K562 (cell line): ENCODE measurements around the gene ZNHIT2. TPM values are rescaled to one million over a fixed set of nuclear protein-coding genes. Genes with fewer than 3 reads are reported as not detected.

ENCODE experiments used
- AFF1 ChIP-seq, 2 experiments: fragments of 450-650 bp; IDR thresholded peaks; 2 replicates each; pipeline ENCODE4 v1.6.1; 2018; ENCODE audit warnings: mild to moderate bottlenecking in 2 of 2, low read depth in 1 of 2; ENCODE audit not compliant: partially characterized antibody in 2 of 2
- ATF4 ChIP-seq: fragments of 450-650 bp; formaldehyde crosslinking; IDR thresholded peaks from 2 replicates; pipeline ENCODE4 v1.4.0; 2022; ENCODE audit warnings: mild to moderate bottlenecking, moderate library complexity
- C11orf30 ChIP-seq: fragments of 450-650 bp; IDR thresholded peaks from 2 replicates; pipeline ENCODE4 v1.6.1; 2016; ENCODE audit warnings: low read depth, mild to moderate bottlenecking
- CEBPG ChIP-seq, 3 experiments: fragments of 200-800 bp in 1 of 3; sonication (Bioruptor generic) in 1 of 3; sonication (generic) in 1 of 3; formaldehyde crosslinking in 1 of 3; IDR thresholded peaks in 2 of 3; conservative IDR thresholded peaks in 1 of 3; 2 replicates each; pipeline versions ENCODE4 v1.6.1 to v1.8.0; 2016 to 2022; ENCODE audit warnings: missing compliant biosample characterization in 2 of 3, missing genetic modification characterization in 2 of 3, mild to moderate bottlenecking in 1 of 3, missing genetic modification reagents in 1 of 3
- CTCF ChIP-seq, 3 experiments: IDR thresholded peaks in 2 of 3; conservative IDR thresholded peaks in 1 of 3; 2 replicates each; pipeline ENCODE4 v1.5.1; 2011 to 2012; ENCODE audit warnings: low read length in 3 of 3, mild to moderate bottlenecking in 3 of 3, control low read depth in 2 of 3, improper control_type of control experiment in 1 of 3, inconsistent platforms in 1 of 3, low read depth in 1 of 3, mixed read lengths in 1 of 3, moderate library complexity in 1 of 3; ENCODE audit not compliant: insufficient read depth in 2 of 3
- GTF2E2 ChIP-seq: fragments of 200-800 bp; sonication (Bioruptor generic); IDR thresholded peaks from 2 replicates; pipeline ENCODE4 v1.6.1; 2016; ENCODE audit warnings: missing genetic modification characterization, missing compliant biosample characterization
- HMGXB4 ChIP-seq: sonication (generic); formaldehyde crosslinking; IDR thresholded peaks from 2 replicates; pipeline ENCODE4 v1.8.1; 2023; ENCODE audit warnings: mild to moderate bottlenecking, missing genetic modification reagents
- L3MBTL2 ChIP-seq: fragments of 450-650 bp; IDR thresholded peaks from 2 replicates; pipeline ENCODE4 v1.6.1; 2016; ENCODE audit warnings: mild to moderate bottlenecking, moderate library complexity
- MAFK ChIP-seq: IDR thresholded peaks from 2 replicates; pipeline ENCODE4 v1.6.1; 2011; ENCODE audit warnings: low read length, improper control_type of control experiment
- NFXL1 ChIP-seq: fragments of 450-650 bp; formaldehyde crosslinking; IDR thresholded peaks from 2 replicates; pipeline ENCODE4 v1.4.0; 2021; ENCODE audit warnings: mild to moderate bottlenecking
- POLR2A ChIP-seq: fragments of 450-650 bp; conservative IDR thresholded peaks from 2 replicates; pipeline ENCODE4 v1.6.1; 2016
- RNF2 ChIP-seq: sonication (generic); IDR thresholded peaks from 2 replicates; pipeline ENCODE4 v1.6.1; 2016
- ZNF592 ChIP-seq: fragments of 450-650 bp; IDR thresholded peaks from 2 replicates; pipeline ENCODE4 v1.6.1; 2017; ENCODE audit warnings: antibody characterized with exemption, mild to moderate bottlenecking
- polyA plus RNA-seq, 8 experiments: library from polyadenylated mRNA; depleted of rRNA in 4 of 8; stranded (reverse) in 5 of 8; unstranded in 3 of 8; fragments of >200 nt; fragmentation: Nextera tagmentation in 2 of 8; fragmentation: Illumina TruSeq in 1 of 8; extraction: Ambion mirVana in 2 of 8; extraction: Trizol in 1 of 8; gene quantifications; 2 replicates each; pipeline versions ENCODE4 v1.2.1 to v1.2.3, GENCODE V29; 2011 to 2014; ENCODE audit warnings: inconsistent platforms in 1 of 8, missing spikeins in 1 of 8
- total RNA-seq, 7 experiments: library from RNA; depleted of rRNA in 6 of 7; stranded (reverse); fragments of >200 nt in 6 of 7; fragmentation: Illumina TruSeq in 2 of 7; extraction: Trizol in 2 of 7; gene quantifications; 2 replicates each; pipeline versions ENCODE4 v1.2.1 to v1.2.3, GENCODE V29; 2011 to 2021; ENCODE audit warnings: low replicate concordance in 1 of 7

The ZNHIT2 gene
- total and polyA plus RNA-seq, 9 of the 15 experiments (the other 6 are each of a cell fraction or from before 2014, with no cell fraction given) = 0.08 to 39.0 (median 2.5) TPM

GRCh38 chr11:65150509-65151299, 33.2 kb upstream of the ZNHIT2 start (continued):
- TF ChIP-seq ZNF592 = peak; percentile 93
- TF ChIP-seq CTCF (IDR thresholded peaks at IDR 0.05 in 2 of 3, conservative IDR thresholded peaks at IDR 0.05 in 1 of 3; ENCODE audit: insufficient read depth in 2 of 3, low read depth in 1 of 3, low read length in 3 of 3) = peak in 2 of 3 experiments; percentile 15 to 26; a peak in 1 of 6 replicates
- peak; percentile 69 for TF ChIP-seq MAFK
- 0 out of 2 replicates have a peak, but pooled peaks have one; percentile 51 for TF ChIP-seq GTF2E2 (tag)
- 0 out of 2 replicates have a peak, but pooled peaks have one; percentile 47 for TF ChIP-seq RNF2
- TF ChIP-seq C11orf30 = peak; percentile 87
- TF ChIP-seq L3MBTL2 = peak; percentile 38; the same call in 1 of the 2 replicates
- no peak for TF ChIP-seq ATF4
- no peak for TF ChIP-seq HMGXB4
- peak; percentile 56; the same call in 1 of the 2 replicates for TF ChIP-seq POLR2A
- TF ChIP-seq NFXL1 (CRISPR knock-in tag) = no peak
- TF ChIP-seq CEBPG (CRISPR knock-in tag; IDR thresholded peaks at IDR 0.05) = no peak
- TF ChIP-seq CEBPG (tag; conservative IDR thresholded peaks at IDR 0.05 in 1 of 2, IDR thresholded peaks at IDR 0.05 in 1 of 2) = peak in 1 of 2 experiments; percentile 54; a peak in 1 of 4 replicates
- TF ChIP-seq AFF1 (IDR thresholded peaks at IDR 0.05; ENCODE audit: low read depth in 1 of 2, partially characterized antibody in 2 of 2) = peak in 1 of 2 experiments; percentile 77
